GM21447 (cell line): ENCODE results near the gene NUP58.
"Not testable (repeated sequence)": the region's sequence is repeated elsewhere in the genome, so short reads cannot be mapped to it uniquely, and the experiment has no call there.

Experiments used
- ATAC-seq: cut with Tn5 transposase; IDR thresholded peaks from one replicate; pipeline ENCODE4 v1.9.1; 2021; ENCODE audit not compliant: unreplicated experiment

NUP58 gene

GRCh38 chr13:25300861-25301346 is 521 bp upstream of the NUP58 start:
- ATAC-seq: peak; percentile 24

GRCh38 chr13:25302121-25302520 is 696 bp downstream of the NUP58 start:
- ATAC-seq: no peak

- no peak for ATAC-seq
Observed at GRCh38 chr13:25306671-25307464, 5.4 kb downstream of the NUP58 start.

- ATAC-seq: no peak
Observed at GRCh38 chr13:25310891-25311290, 9.5 kb downstream of the NUP58 start.

GRCh38 chr13:25318946-25319345 is 17.5 kb downstream of the NUP58 start:
- ATAC-seq: not testable (repeated sequence)

- no peak for ATAC-seq
Observed at GRCh38 chr13:25319771-25320170, 18.3 kb downstream of the NUP58 start.

GRCh38 chr13:25324100-25324499 is 22.7 kb downstream of the NUP58 start:
- no peak for ATAC-seq

- ATAC-seq: no peak
Observed at GRCh38 chr13:25329706-25330105, 28.3 kb downstream of the NUP58 start.

GRCh38 chr13:25330541-25330940 is 29.1 kb downstream of the NUP58 start:
- ATAC-seq: no peak

GRCh38 chr13:25335856-25336255 is 34.4 kb downstream of the NUP58 start:
- no peak for ATAC-seq

- no peak for ATAC-seq
Observed at GRCh38 chr13:25345576-25345975, 44.2 kb downstream of the NUP58 start.

GRCh38 chr13:25347151-25347550 is 45.7 kb downstream of the NUP58 start:
- no peak for ATAC-seq

GRCh38 chr13:25351404-25351803 is 50.0 kb downstream of the NUP58 start:
- no peak for ATAC-seq

- ATAC-seq: no peak
Observed at GRCh38 chr13:25352230-25352629, 50.8 kb downstream of the NUP58 start.

GRCh38 chr13:25352806-25353205 is 51.4 kb downstream of the NUP58 start:
- ATAC-seq: no peak

- ATAC-seq: no peak
Observed at GRCh38 chr13:25353344-25353743, 51.9 kb downstream of the NUP58 start.

GRCh38 chr13:25354377-25354776 is 53.0 kb downstream of the NUP58 start:
- ATAC-seq: no peak

GRCh38 chr13:25360443-25360842 is 59.0 kb downstream of the NUP58 start:
- ATAC-seq: not testable (repeated sequence)

- ATAC-seq: no peak
Observed at GRCh38 chr13:25365720-25366235, 64.4 kb downstream of the NUP58 start.

- no peak for ATAC-seq
Observed at GRCh38 chr13:25371158-25371874, 69.9 kb downstream of the NUP58 start.

- ATAC-seq: no peak
Observed at GRCh38 chr13:25371875-25372283, 70.5 kb downstream of the NUP58 start, which contains the start of gene ATP8A2. TSS of gene ATP8A2 (plus strand) at chr13:25371974. CDS start at chr13:25372213, 239 bp downstream.
